GM18867 (cell line): Measurements from ENCODE around the gene NELL1.
A peak's percentile ranks its signal among the peaks of the same experiment; 100 is the strongest.

Experiments used
- ATAC-seq: cut with Tn5 transposase; IDR thresholded peaks from one replicate; pipeline ENCODE4 v1.9.1; 2021; ENCODE audit warnings: mild to moderate bottlenecking, moderate library complexity; ENCODE audit not compliant: unreplicated experiment

Gene NELL1

GRCh38 chr11:20668844-20669819, at the start of gene NELL1:
TSS of gene NELL1 (plus strand) at chr11:20669586.
- no peak for ATAC-seq

GRCh38 chr11:20620988-20621387, 48.4 kb upstream of the NELL1 start:
- ATAC-seq: no peak

- no peak for ATAC-seq
Observed at GRCh38 chr11:20621679-20622078, 47.7 kb upstream of the NELL1 start.

GRCh38 chr11:20623252-20623651, 46.1 kb upstream of the NELL1 start:
- no peak for ATAC-seq

- no peak for ATAC-seq
Observed at GRCh38 chr11:20626279-20626678, 43.1 kb upstream of the NELL1 start.

- ATAC-seq: peak; percentile 63
Observed at GRCh38 chr11:20627026-20627425, 42.4 kb upstream of the NELL1 start.

GRCh38 chr11:20627701-20628100, 41.7 kb upstream of the NELL1 start:
- ATAC-seq: no peak

- ATAC-seq: no peak
Observed at GRCh38 chr11:20631519-20632168, 37.7 kb upstream of the NELL1 start.

- no peak for ATAC-seq
Observed at GRCh38 chr11:20632169-20632532, 37.2 kb upstream of the NELL1 start.

GRCh38 chr11:20634044-20634443, 35.3 kb upstream of the NELL1 start:
- no peak for ATAC-seq

- ATAC-seq: no peak
Observed at GRCh38 chr11:20634781-20635180, 34.6 kb upstream of the NELL1 start.

GRCh38 chr11:20638074-20638473, 31.3 kb upstream of the NELL1 start:
- no peak for ATAC-seq

GRCh38 chr11:20639688-20640087, 29.7 kb upstream of the NELL1 start:
- no peak for ATAC-seq

- no peak for ATAC-seq
Observed at GRCh38 chr11:20640401-20640800, 29.0 kb upstream of the NELL1 start.

GRCh38 chr11:20644360-20644759, 25.0 kb upstream of the NELL1 start:
- ATAC-seq: no peak

- peak; percentile 70 for ATAC-seq
Observed at GRCh38 chr11:20647976-20648565, 21.3 kb upstream of the NELL1 start.

GRCh38 chr11:20652150-20652806, 17.1 kb upstream of the NELL1 start:
- no peak for ATAC-seq

GRCh38 chr11:20654038-20654437, 15.3 kb upstream of the NELL1 start:
- no peak for ATAC-seq

- no peak for ATAC-seq
Observed at GRCh38 chr11:20656901-20657300, 12.5 kb upstream of the NELL1 start.

GRCh38 chr11:20658135-20658534, 11.3 kb upstream of the NELL1 start:
- no peak for ATAC-seq

- no peak for ATAC-seq
Observed at GRCh38 chr11:20661445-20661844, 7.9 kb upstream of the NELL1 start.
